ENCODE data around the gene CFAP97D1. TPM values are rescaled to one million over a fixed set of nuclear protein-coding genes. Genes with fewer than 3 reads are reported as not detected.

The CFAP97D1 gene
- total and polyA plus RNA-seq, 8 donors: 0.06 to 0.11 (median 0.07) TPM; not detected in 4

- no peak for TF ChIP-seq CTCF (IDR thresholded peaks at IDR 0.05)
Observed at GRCh38 chr17:43782913-43783680, 2.9 kb downstream of the CFAP97D1 start.

GRCh38 chr17:43784068-43784467 lies 3.8 kb downstream of the CFAP97D1 start:
- ATAC-seq: no peak

More at GRCh38 chr17:43782913-43783680, 2.9 kb downstream of the CFAP97D1 start:
- H3K9me3 ChIP-seq: no peaks in the 10 kb centered on the region
- no peaks in the 10 kb centered on the region for H3K36me3 ChIP-seq
- H3K4me1 ChIP-seq: peaks cover 0 to 15% of the 10 kb centered on the region in 2 donors
- H3K27ac ChIP-seq: no peak overlapping the region
- H3K4me3 ChIP-seq: no peak overlapping the region
- no peaks in the 10 kb centered on the region for H3K27me3 ChIP-seq
- intact Hi-C loops (cut with DNase I): loop anchor here in 1 of 2 donors (10.0 kb wide), 1 partner anchor 52 kb away; the partner anchor contains the start of gene MPP3
- no peak for ATAC-seq
- no peak for DNase-seq

GRCh38 chr17:43784628-43785101 lies 4.4 kb downstream of the CFAP97D1 start:
- TF ChIP-seq CTCF (IDR thresholded peaks at IDR 0.05): no peak
- Histone ChIP-seq H3K4me3 (no peak overlapping the region), H3K36me3 (no peaks in the 10 kb centered on the region), H3K4me1 (peaks cover 0 to 8% of the 10 kb centered on the region in 2 donors), H3K9me3 (no peaks in the 10 kb centered on the region), H3K27ac (no peak overlapping the region), H3K27me3 (no peaks in the 10 kb centered on the region)
- no peak for ATAC-seq
- intact Hi-C loops (cut with DNase I): loop anchor here in 1 of 2 donors (10.0 kb wide), 1 partner anchor 50 kb away; the partner anchor contains the start of gene MPP3
- DNase-seq: no peak

More at GRCh38 chr17:43784068-43784467, 3.8 kb downstream of the CFAP97D1 start:
- intact Hi-C loops (cut with DNase I): loop anchor here in 1 of 2 donors (10.0 kb wide), 1 partner anchor 51 kb away; the partner anchor contains the start of gene MPP3
- H3K36me3 ChIP-seq: no peaks in the 10 kb centered on the region
- H3K4me3 ChIP-seq: no peak overlapping the region
- H3K27me3 ChIP-seq: no peaks in the 10 kb centered on the region
- H3K4me1 ChIP-seq: peaks cover 0 to 14% of the 10 kb centered on the region in 2 donors
- no peak for DNase-seq
- TF ChIP-seq CTCF (IDR thresholded peaks at IDR 0.05): no peak
- no peaks in the 10 kb centered on the region for H3K9me3 ChIP-seq
- H3K27ac ChIP-seq: no peak overlapping the region

- no peaks in the 10 kb centered on the region for H3K36me3 ChIP-seq
- ATAC-seq (no peak), DNase-seq (no peak)
- H3K4me1 ChIP-seq: no peaks in the 10 kb centered on the region
- no peak for TF ChIP-seq CTCF (IDR thresholded peaks at IDR 0.05)
- H3K4me3 ChIP-seq: no peak overlapping the region
- H3K27me3 ChIP-seq: no peaks in the 10 kb centered on the region
- H3K9me3 ChIP-seq: peaks cover 0 to 1% of the 10 kb centered on the region in 2 donors
- intact Hi-C loops (cut with DNase I): loop anchor here in 1 of 2 donors (10.0 kb wide), 1 partner anchor 47 kb away; the partner anchor contains the start of gene MPP3
- no peak overlapping the region for H3K27ac ChIP-seq
Observed at GRCh38 chr17:43787728-43788127, 7.5 kb downstream of the CFAP97D1 start.

- Histone ChIP-seq H3K27ac (no peak overlapping the region), H3K4me1 (no peaks in the 10 kb centered on the region), H3K4me3 (no peak overlapping the region), H3K27me3 (no peaks in the 10 kb centered on the region), H3K36me3 (no peaks in the 10 kb centered on the region), H3K9me3 (peaks cover 0 to 2% of the 10 kb centered on the region in 2 donors)
- TF ChIP-seq CTCF (IDR thresholded peaks at IDR 0.05): no peak
- DNase-seq (no peak), ATAC-seq (no peak)
- intact Hi-C loops (cut with DNase I): loop anchor here in 1 of 2 donors (10.0 kb wide), 1 partner anchor 46 kb away; the partner anchor contains the start of gene MPP3
Observed at GRCh38 chr17:43788540-43788939, 8.3 kb downstream of the CFAP97D1 start.
